ENCODE results near the gene EXOC4.

The EXOC4 gene

GRCh38 chr7:133836666-133837065 is 583.8 kb downstream of the EXOC4 start:
- no peak for TF ChIP-seq CTCF (IDR thresholded peaks at IDR 0.05)

- no peak for TF ChIP-seq CTCF (IDR thresholded peaks at IDR 0.05)
Measured at GRCh38 chr7:133837224-133837623, 584.3 kb downstream of the EXOC4 start.

- no peak for TF ChIP-seq CTCF (IDR thresholded peaks at IDR 0.05)
Measured at GRCh38 chr7:133839121-133839520, 586.2 kb downstream of the EXOC4 start.

- no peak for TF ChIP-seq CTCF (IDR thresholded peaks at IDR 0.05)
Measured at GRCh38 chr7:133843341-133843740, 590.5 kb downstream of the EXOC4 start.

GRCh38 chr7:133845005-133845404 is 592.1 kb downstream of the EXOC4 start:
- no peak for TF ChIP-seq CTCF (IDR thresholded peaks at IDR 0.05)

- no peak for TF ChIP-seq CTCF (IDR thresholded peaks at IDR 0.05)
Measured at GRCh38 chr7:133846203-133846945, 593.5 kb downstream of the EXOC4 start.

GRCh38 chr7:133850497-133851280 is 597.8 kb downstream of the EXOC4 start:
- TF ChIP-seq CTCF (IDR thresholded peaks at IDR 0.05), result no peak

All from LNCAP (cell line).